Stimulated activated naive CD8-positive, alpha-beta T cell treated with anti-CD3 and anti-CD28 coated beads, Interleukin-15, Interleukin-2, amounts not matched to agents 100 ng/mL and 50 ng/mL, for 24 hours (primary cell): Measurements from ENCODE around the gene PRDM16.

Experiments
- H3K27ac Mint-ChIP-seq: one replicate; pipeline ENCODE4 v1.8.0; 2021; ENCODE audit warnings: mild to moderate bottlenecking, mixed read lengths
- H3K27me3 Mint-ChIP-seq: one replicate; pipeline ENCODE4 v1.8.0; 2021; ENCODE audit warnings: mixed read lengths
- H3K36me3 Mint-ChIP-seq: one replicate; pipeline ENCODE4 v1.8.0; 2021; ENCODE audit warnings: low read depth, mixed read lengths
- H3K4me1 Mint-ChIP-seq: one replicate; pipeline ENCODE4 v1.8.0; 2021; ENCODE audit warnings: low read depth, mixed read lengths
- H3K4me3 Mint-ChIP-seq: one replicate; pipeline ENCODE4 v1.8.0; 2021; ENCODE audit warnings: mild to moderate bottlenecking, mixed read lengths
- H3K9me3 Mint-ChIP-seq: one replicate; pipeline ENCODE4 v1.8.0; 2021; ENCODE audit warnings: mixed read lengths

PRDM16 gene

GRCh38 chr1:3431266-3431665 lies 362.3 kb downstream of the PRDM16 start:
- Mint-ChIP-seq H3K27ac (no peak overlapping the region), H3K9me3 (no peaks in the 10 kb centered on the region), H3K4me3 (no peak overlapping the region), H3K4me1 (no peaks in the 10 kb centered on the region), H3K27me3 (no peaks in the 10 kb centered on the region), H3K36me3 (no peaks in the 10 kb centered on the region)

GRCh38 chr1:3431686-3432085 lies 362.7 kb downstream of the PRDM16 start:
- H3K27me3 Mint-ChIP-seq, result no peaks in the 10 kb centered on the region
- H3K9me3 Mint-ChIP-seq, result no peaks in the 10 kb centered on the region
- no peak overlapping the region for H3K4me3 Mint-ChIP-seq
- H3K36me3 Mint-ChIP-seq, result no peaks in the 10 kb centered on the region
- no peak overlapping the region for H3K27ac Mint-ChIP-seq
- H3K4me1 Mint-ChIP-seq, result no peaks in the 10 kb centered on the region

- H3K9me3 Mint-ChIP-seq, result no peaks in the 10 kb centered on the region
- no peaks in the 10 kb centered on the region for H3K36me3 Mint-ChIP-seq
- H3K4me3 Mint-ChIP-seq, result no peak overlapping the region
- H3K27me3 Mint-ChIP-seq, result no peaks in the 10 kb centered on the region
- no peaks in the 10 kb centered on the region for H3K4me1 Mint-ChIP-seq
- no peak overlapping the region for H3K27ac Mint-ChIP-seq
Observed at GRCh38 chr1:3432306-3432705, 363.3 kb downstream of the PRDM16 start.

GRCh38 chr1:3433076-3433475 lies 364.1 kb downstream of the PRDM16 start:
- H3K4me1 Mint-ChIP-seq, result no peaks in the 10 kb centered on the region
- H3K27me3 Mint-ChIP-seq, result no peaks in the 10 kb centered on the region
- H3K36me3 Mint-ChIP-seq, result no peaks in the 10 kb centered on the region

GRCh38 chr1:3433596-3434320 lies 364.8 kb downstream of the PRDM16 start:
- H3K36me3 Mint-ChIP-seq, result no peaks in the 10 kb centered on the region
- no peak overlapping the region for H3K4me3 Mint-ChIP-seq
- H3K27ac Mint-ChIP-seq, result no peak overlapping the region
- no peaks in the 10 kb centered on the region for H3K27me3 Mint-ChIP-seq
- no peaks in the 10 kb centered on the region for H3K9me3 Mint-ChIP-seq
- no peaks in the 10 kb centered on the region for H3K4me1 Mint-ChIP-seq

More at GRCh38 chr1:3433076-3433475, 364.1 kb downstream of the PRDM16 start:
- Mint-ChIP-seq H3K9me3 (no peaks in the 10 kb centered on the region), H3K4me3 (no peak overlapping the region), H3K27ac (no peak overlapping the region)

GRCh38 chr1:3434406-3435110 lies 365.6 kb downstream of the PRDM16 start:
- no peaks in the 10 kb centered on the region for H3K27me3 Mint-ChIP-seq

GRCh38 chr1:3435666-3436065 lies 366.7 kb downstream of the PRDM16 start:
- Mint-ChIP-seq H3K4me1 (no peaks in the 10 kb centered on the region), H3K27ac (no peak overlapping the region), H3K36me3 (no peaks in the 10 kb centered on the region), H3K4me3 (no peak overlapping the region), H3K27me3 (no peaks in the 10 kb centered on the region), H3K9me3 (no peaks in the 10 kb centered on the region)

More at GRCh38 chr1:3434406-3435110, 365.6 kb downstream of the PRDM16 start:
- Mint-ChIP-seq H3K27ac (no peak overlapping the region), H3K9me3 (no peaks in the 10 kb centered on the region), H3K4me1 (no peaks in the 10 kb centered on the region), H3K36me3 (no peaks in the 10 kb centered on the region), H3K4me3 (no peak overlapping the region)

GRCh38 chr1:3436451-3436850 lies 367.4 kb downstream of the PRDM16 start:
- no peak overlapping the region for H3K4me3 Mint-ChIP-seq
- H3K4me1 Mint-ChIP-seq, result no peaks in the 10 kb centered on the region
- H3K9me3 Mint-ChIP-seq, result no peaks in the 10 kb centered on the region
- no peaks in the 10 kb centered on the region for H3K36me3 Mint-ChIP-seq
- H3K27ac Mint-ChIP-seq, result no peak overlapping the region
- peaks cover 4% of the 10 kb centered on the region for H3K27me3 Mint-ChIP-seq

GRCh38 chr1:3436901-3437300 lies 367.9 kb downstream of the PRDM16 start:
- Mint-ChIP-seq H3K9me3 (no peaks in the 10 kb centered on the region), H3K36me3 (no peaks in the 10 kb centered on the region)

GRCh38 chr1:3438661-3439180 lies 369.7 kb downstream of the PRDM16 start:
- Mint-ChIP-seq H3K9me3 (no peaks in the 10 kb centered on the region), H3K27me3 (peaks cover 8% of the 10 kb centered on the region)

More at GRCh38 chr1:3436901-3437300, 367.9 kb downstream of the PRDM16 start:
- Mint-ChIP-seq H3K4me3 (no peak overlapping the region), H3K4me1 (no peaks in the 10 kb centered on the region), H3K27me3 (peaks cover 8% of the 10 kb centered on the region), H3K27ac (no peak overlapping the region)

GRCh38 chr1:3439346-3440299 lies 370.6 kb downstream of the PRDM16 start:
- H3K4me3 Mint-ChIP-seq, result no peak overlapping the region
- no peak overlapping the region for H3K27ac Mint-ChIP-seq
- H3K27me3 Mint-ChIP-seq, result peaks cover 8% of the 10 kb centered on the region
- H3K9me3 Mint-ChIP-seq, result no peaks in the 10 kb centered on the region
- H3K4me1 Mint-ChIP-seq, result no peaks in the 10 kb centered on the region
- H3K36me3 Mint-ChIP-seq, result no peaks in the 10 kb centered on the region

More at GRCh38 chr1:3438661-3439180, 369.7 kb downstream of the PRDM16 start:
- no peaks in the 10 kb centered on the region for H3K36me3 Mint-ChIP-seq
- no peak overlapping the region for H3K4me3 Mint-ChIP-seq
- no peaks in the 10 kb centered on the region for H3K4me1 Mint-ChIP-seq
- H3K27ac Mint-ChIP-seq, result no peak overlapping the region

- H3K27ac Mint-ChIP-seq, result no peak overlapping the region
- H3K27me3 Mint-ChIP-seq, result peaks cover 8% of the 10 kb centered on the region
- H3K36me3 Mint-ChIP-seq, result no peaks in the 10 kb centered on the region
- H3K4me3 Mint-ChIP-seq, result no peak overlapping the region
- no peaks in the 10 kb centered on the region for H3K9me3 Mint-ChIP-seq
- no peaks in the 10 kb centered on the region for H3K4me1 Mint-ChIP-seq
Observed at GRCh38 chr1:3440300-3440681, 371.3 kb downstream of the PRDM16 start.

GRCh38 chr1:3440711-3441409 lies 371.9 kb downstream of the PRDM16 start:
- Mint-ChIP-seq H3K36me3 (no peaks in the 10 kb centered on the region), H3K4me3 (no peak overlapping the region), H3K9me3 (no peaks in the 10 kb centered on the region), H3K27ac (no peak overlapping the region), H3K27me3 (peaks cover 8% of the 10 kb centered on the region), H3K4me1 (no peaks in the 10 kb centered on the region)

GRCh38 chr1:3441410-3441847 lies 372.4 kb downstream of the PRDM16 start:
- Mint-ChIP-seq H3K4me1 (no peaks in the 10 kb centered on the region), H3K27ac (no peak overlapping the region), H3K27me3 (peaks cover 8% of the 10 kb centered on the region)

More at GRCh38 chr1:3441410-3441847, 372.4 kb downstream of the PRDM16 start:
- H3K9me3 Mint-ChIP-seq, result no peaks in the 10 kb centered on the region
- no peaks in the 10 kb centered on the region for H3K36me3 Mint-ChIP-seq
- H3K4me3 Mint-ChIP-seq, result no peak overlapping the region
